GM23338 (cell line): ENCODE results near the gene DLX4.

Source experiments
- CTCF ChIP-seq, 2 experiments: fragments of 200-600 bp in 1 of 2; sonication (generic) in 1 of 2; conservative IDR thresholded peaks; 2 replicates each; pipeline versions ENCODE4 v1.5.1 to v1.6.1; 2016 to 2017; ENCODE audit warnings: antibody characterized with exemption in 2 of 2, low read depth in 2 of 2, mild to moderate bottlenecking in 2 of 2, moderate library complexity in 1 of 2
- EZH2 ChIP-seq: fragments of 200-600 bp; sonication (generic); IDR thresholded peaks from one replicate; pipeline ENCODE4 v1.8.0; 2017; ENCODE audit warnings: antibody characterized with exemption, mild to moderate bottlenecking, low read depth; ENCODE audit not compliant: unreplicated experiment
- REST ChIP-seq: IDR thresholded peaks from one replicate; pipeline ENCODE4 v1.6.1; 2018; ENCODE audit warnings: antibody characterized with exemption; ENCODE audit not compliant: unreplicated experiment

- TF ChIP-seq CTCF (conservative IDR thresholded peaks at IDR 0.05; ENCODE audit: low read depth in 2 of 2) (no peak), REST (no peak), EZH2 (peak; percentile 84)
Measured at GRCh38 chr17:49963626-49964302, 5.2 kb upstream of the DLX4 start.
